Keratinocyte (primary cell): ENCODE data around the gene RAF1. TPM values are rescaled to one million over a fixed set of nuclear protein-coding genes. Genes with fewer than 3 reads are reported as not detected.

Experiments
- DNase-seq: peaks from one replicate; pipeline ENCODE4 v3.0.0-alpha.2; 2011; ENCODE audit warnings: low read depth, missing footprints, low spot score
- FAIRE-seq: peaks from 2 replicates; lab custom pipeline; 2011; peaks lifted over from hg19 to GRCh38; lab: Jason Lieb, UNC
- H2AFZ ChIP-seq: 2 replicates; pipeline ENCODE4 v1.6.0; 2012; ENCODE audit warnings: low read length, control low read depth, inconsistent platforms; ENCODE audit not compliant: control insufficient read depth
- H3K27ac ChIP-seq: 2 replicates; pipeline ENCODE4 v1.5.1; 2011; ENCODE audit warnings: low read length; ENCODE audit not compliant: control insufficient read depth, insufficient read depth
- H3K27me3 ChIP-seq: 3 replicates; pipeline ENCODE4 v1.6.0; 2011; ENCODE audit warnings: low read length; ENCODE audit not compliant: control insufficient read depth, insufficient read depth; ENCODE audit errors: extremely low read depth
- H3K36me3 ChIP-seq, 2 experiments: 2 replicates in 1 of 2; 3 replicates in 1 of 2; pipeline ENCODE4 v1.5.1; 2011; ENCODE audit warnings: low read length in 2 of 2, mild to moderate bottlenecking in 1 of 2; ENCODE audit not compliant: control insufficient read depth in 2 of 2, insufficient read depth in 2 of 2; ENCODE audit errors: extremely low read depth in 1 of 2
- H3K4me1 ChIP-seq: 3 replicates; pipeline ENCODE4 v1.5.1; 2011; ENCODE audit warnings: low read length; ENCODE audit not compliant: control insufficient read depth, insufficient read depth; ENCODE audit errors: extremely low read depth
- H3K4me2 ChIP-seq: 3 replicates; pipeline ENCODE4 v1.6.0; 2011; ENCODE audit warnings: low read depth, low read length; ENCODE audit not compliant: control insufficient read depth, insufficient read depth; ENCODE audit errors: extremely low read depth
- H3K4me3 ChIP-seq, 3 experiments: fragments of 200-600 bp in 1 of 3; sonication (generic) in 1 of 3; 2 replicates in 2 of 3; 3 replicates in 1 of 3; pipeline ENCODE4 v1.5.1; 2011 to 2016; ENCODE audit warnings: low read length in 3 of 3, mild to moderate bottlenecking in 3 of 3, control low read depth in 2 of 3, inconsistent platforms in 1 of 3, low read depth in 1 of 3, mixed read lengths in 1 of 3, mixed run types in 1 of 3, moderate library complexity in 1 of 3; ENCODE audit not compliant: control insufficient read depth in 2 of 3, insufficient read depth in 2 of 3; ENCODE audit errors: extremely low read depth in 1 of 3
- H3K79me2 ChIP-seq: 2 replicates; pipeline ENCODE4 v1.6.0; 2012; ENCODE audit warnings: low read length; ENCODE audit not compliant: control insufficient read depth, insufficient read depth
- H3K9ac ChIP-seq: 3 replicates; pipeline ENCODE4 v1.6.0; 2011; ENCODE audit warnings: low read length; ENCODE audit not compliant: control insufficient read depth, insufficient read depth; ENCODE audit errors: extremely low read depth
- H3K9me1 ChIP-seq: 3 replicates; pipeline ENCODE4 v1.6.0; 2011; ENCODE audit warnings: low read length; ENCODE audit not compliant: control insufficient read depth, insufficient read depth; ENCODE audit errors: extremely low read depth
- H3K9me3 ChIP-seq: 2 replicates; pipeline ENCODE4 v1.5.1; 2012; ENCODE audit warnings: low read depth, low read length; ENCODE audit not compliant: control insufficient read depth
- H4K20me1 ChIP-seq: 3 replicates; pipeline ENCODE4 v1.6.0; 2011; ENCODE audit warnings: low read length; ENCODE audit not compliant: control insufficient read depth, insufficient read depth; ENCODE audit errors: extremely low read depth
- CTCF ChIP-seq, 3 experiments: IDR thresholded peaks in 1 of 3; conservative IDR thresholded peaks in 1 of 3; optimal IDR thresholded peaks in 1 of 3; 2 replicates in 2 of 3; 3 replicates in 1 of 3; pipeline versions ENCODE3 to v1.5.1; 2011; ENCODE audit warnings: low read length in 3 of 3, mild to moderate bottlenecking in 3 of 3, moderate library complexity in 2 of 3, control low read depth in 1 of 3, inconsistent platforms in 1 of 3; ENCODE audit not compliant: insufficient read depth in 2 of 3; ENCODE audit errors: extremely low read depth in 1 of 3
- EZH2 ChIP-seq: IDR thresholded peaks from one replicate; pipeline ENCODE4 v1.6.1; 2012; ENCODE audit warnings: inconsistent platforms, mild to moderate bottlenecking, low read length, moderate library complexity
- dilution Hi-C: fragments of 300-500 bp; cut with MboI; formaldehyde crosslinking; loops from one replicate; pipeline ENCODE4 v1.7.0; 2020; ENCODE audit warnings: low sequenced_read_pairs; ENCODE audit not compliant: extremely low pct_ligation_motif_present
- polyA plus RNA-seq, 5 experiments: library from polyadenylated mRNA; depleted of rRNA in 3 of 5; stranded (reverse) in 3 of 5; stranded (forward) in 1 of 5; unstranded in 1 of 5; fragments of >200 nt; gene quantifications; 1 replicate in 1 of 5; 2 replicates in 3 of 5; 3 replicates in 1 of 5; pipeline versions ENCODE4 v1.2.1 to v1.2.3, GENCODE V29; 2011 to 2012; ENCODE audit warnings: missing spikeins in 2 of 5, low read depth in 1 of 5, low replicate concordance in 1 of 5

RAF1 gene
- polyA plus RNA-seq, 1 donor (not counting 4 experiments of a cell fraction or from before 2014, with no cell fraction given), result 80.1 TPM

- DNase-seq (no peak), FAIRE-seq (no peak)
- Histone ChIP-seq H2AFZ (no peak overlapping the region), H3K9ac (no peak overlapping the region), H3K9me3 (no peaks in the 10 kb centered on the region), H3K4me2 (no peak overlapping the region), H4K20me1 (no peaks in the 10 kb centered on the region), H3K4me3 (no peak overlapping the region), H3K9me1 (no peaks in the 10 kb centered on the region), H3K36me3 (peaks cover 26 to 33% of the 10 kb centered on the region in 2 experiments), H3K79me2 (no peaks in the 10 kb centered on the region), H3K27me3 (no peaks in the 10 kb centered on the region), H3K27ac (no peak overlapping the region), H3K4me1 (peaks cover 12% of the 10 kb centered on the region)
- dilution Hi-C loops, result no loop called here
- TF ChIP-seq CTCF (optimal IDR thresholded peaks at IDR 0.05 in 1 of 3, IDR thresholded peaks at IDR 0.05 in 1 of 3, conservative IDR thresholded peaks at IDR 0.05 in 1 of 3; ENCODE audit: extremely low read depth in 1 of 3, insufficient read depth in 2 of 3, low read length in 3 of 3), result no peak
- no peak for TF ChIP-seq EZH2
Observed at GRCh38 chr3:12591456-12591855, 72.5 kb downstream of the RAF1 start.

DNA sequence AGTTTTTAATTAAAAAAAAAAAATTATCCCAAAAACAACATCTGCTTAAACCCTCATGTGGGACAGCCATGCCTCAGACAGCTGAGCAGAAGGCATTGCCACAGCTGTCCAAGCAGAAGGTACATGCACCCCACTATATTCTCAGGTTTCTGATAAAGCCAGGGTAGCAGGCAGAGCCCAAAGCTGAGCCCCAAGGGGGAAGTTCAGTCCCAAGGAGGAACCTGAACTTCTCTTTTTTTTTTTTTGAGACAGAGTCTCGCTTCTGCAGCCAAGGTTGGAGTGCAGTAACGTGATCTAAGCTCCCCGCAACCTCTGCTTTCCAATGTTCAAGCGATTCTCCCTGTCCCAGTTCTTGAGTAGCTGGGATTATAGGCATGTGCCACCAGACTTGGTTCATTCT is 73.8 kb downstream of the RAF1 start:
- FAIRE-seq, result no peak
- dilution Hi-C loops, result no loop called here
- Histone ChIP-seq H3K79me2 (no peaks in the 10 kb centered on the region), H3K4me1 (peaks cover 12% of the 10 kb centered on the region), H2AFZ (no peak overlapping the region), H3K4me3 (no peak overlapping the region), H3K27ac (no peak overlapping the region), H3K4me2 (no peak overlapping the region), H4K20me1 (no peaks in the 10 kb centered on the region), H3K36me3 (peaks cover 25 to 45% of the 10 kb centered on the region in 2 experiments), H3K9me3 (no peaks in the 10 kb centered on the region), H3K9ac (no peak overlapping the region), H3K9me1 (no peaks in the 10 kb centered on the region), H3K27me3 (no peaks in the 10 kb centered on the region)
- DNase-seq, result no peak
- TF ChIP-seq EZH2 (no peak), CTCF (optimal IDR thresholded peaks at IDR 0.05 in 1 of 3, IDR thresholded peaks at IDR 0.05 in 1 of 3, conservative IDR thresholded peaks at IDR 0.05 in 1 of 3; ENCODE audit: extremely low read depth in 1 of 3, insufficient read depth in 2 of 3, low read length in 3 of 3) (no peak)
